CD4-positive, alpha-beta memory T cell (primary cell): ENCODE results near the gene PLPP4. TPM values are rescaled to one million over a fixed set of nuclear protein-coding genes. Genes with fewer than 3 reads are reported as not detected.

Experiments
- CTCF ChIA-PET: fragments of 350-600 bp; sonication (Branson Sonifier 250); formaldehyde crosslinking; loops from one replicate; lab custom pipeline; 2021; ENCODE audit warnings: inconsistent platforms; ENCODE audit not compliant: partially characterized antibody; lab: Charles Lee
- POLR2A ChIA-PET: fragments of 350-600 bp; sonication (Branson Sonifier 250); formaldehyde crosslinking; loops from one replicate; lab custom pipeline; 2021; ENCODE audit not compliant: partially characterized antibody; lab: Charles Lee
- DNase-seq, 5 donors: peaks; one replicate each; pipeline versions ENCODE4 v3.0.0 to v3.0.0-alpha.2; 2020 to 2022; ENCODE audit warnings: mixed read lengths in 1 of 5
- H3K27ac ChIP-seq: one replicate; pipeline ENCODE4 v1.7.0; 2013; ENCODE audit warnings: low read depth, low read length
- H3K27me3 ChIP-seq: 2 replicates; pipeline ENCODE4 v1.7.0; 2013; ENCODE audit warnings: mild to moderate bottlenecking, low read length, moderate library complexity; ENCODE audit not compliant: insufficient read depth
- H3K36me3 ChIP-seq: 2 replicates; pipeline ENCODE4 v1.7.0; 2013; ENCODE audit warnings: mild to moderate bottlenecking, low read length, moderate library complexity; ENCODE audit not compliant: insufficient read depth
- H3K4me1 ChIP-seq: 2 replicates; pipeline ENCODE4 v1.7.0; 2013; ENCODE audit warnings: mild to moderate bottlenecking, low read length, moderate library complexity; ENCODE audit not compliant: insufficient read depth
- H3K4me3 ChIP-seq, 2 donors: one replicate each; pipeline ENCODE4 v1.7.0; 2013; ENCODE audit warnings: low read length in 2 of 2, mild to moderate bottlenecking in 1 of 2
- H3K9me3 ChIP-seq, 2 donors: one replicate each; pipeline ENCODE4 v1.7.0; 2013; ENCODE audit warnings: low read length in 2 of 2, control low read depth in 1 of 2; ENCODE audit not compliant: control insufficient read depth in 1 of 2
- H3K27ac Mint-ChIP-seq, 7 donors: one replicate each; pipeline ENCODE4 v1.8.0; 2020 to 2021; ENCODE audit warnings: mixed read lengths in 7 of 7, mild to moderate bottlenecking in 6 of 7, inconsistent platforms in 3 of 7, moderate library complexity in 3 of 7
- H3K27me3 Mint-ChIP-seq, 2 donors: one replicate each; pipeline ENCODE4 v1.8.0; 2020 to 2021; ENCODE audit warnings: mixed read lengths in 2 of 2
- H3K36me3 Mint-ChIP-seq, 2 donors: one replicate each; pipeline ENCODE4 v1.8.0; 2020 to 2021; ENCODE audit warnings: mixed read lengths in 2 of 2, inconsistent platforms in 1 of 2, mild to moderate bottlenecking in 1 of 2
- H3K4me1 Mint-ChIP-seq, 4 donors: one replicate each; pipeline ENCODE4 v1.8.0; 2020 to 2021; ENCODE audit warnings: mixed read lengths in 4 of 4, mild to moderate bottlenecking in 1 of 4
- H3K4me3 Mint-ChIP-seq, 8 donors: one replicate each; pipeline ENCODE4 v1.8.0; 2020 to 2021; ENCODE audit warnings: mixed read lengths in 8 of 8, mild to moderate bottlenecking in 7 of 8, moderate library complexity in 6 of 8, inconsistent platforms in 3 of 8
- H3K9me3 Mint-ChIP-seq, 8 donors: one replicate each; pipeline ENCODE4 v1.8.0; 2020 to 2021; ENCODE audit warnings: mixed read lengths in 8 of 8, mild to moderate bottlenecking in 5 of 8, inconsistent platforms in 3 of 8, moderate library complexity in 1 of 8
- intact Hi-C: fragments of 100-400 bp; cut with micrococcal nuclease; formaldehyde crosslinking; loops from one replicate; pipeline ENCODE4 v1.15.1; 2023
- polyA plus RNA-seq, 2 donors: library from polyadenylated mRNA; unstranded; fragments of 300-500 nt; fragmentation: Illumina TruSeq; gene quantifications; one replicate each; pipeline ENCODE4 v1.2.3, GENCODE V29; 2021
- total RNA-seq, 2 experiments: library from RNA; stranded (reverse); gene quantifications; one replicate each; pipeline ENCODE4 v1.2.3, GENCODE V29; 2021

Gene PLPP4
- total and polyA plus RNA-seq, 4 experiments from 2014 or later, result not detected

- intact Hi-C loops, result no loop called here
- POLR2A ChIA-PET, result no interaction called here
- H3K27me3 ChIP-seq, result no peaks in the 10 kb centered on the region
- no peak overlapping the region for H3K27ac Mint-ChIP-seq
- H3K27me3 Mint-ChIP-seq, result peaks cover 6 to 11% of the 10 kb centered on the region in 2 donors
- peaks cover 0 to 8% (median 0%) of the 10 kb centered on the region in 8 donors for H3K9me3 Mint-ChIP-seq
- peaks cover 0 to 1% (median under 1%) of the 10 kb centered on the region in 4 donors for H3K4me1 Mint-ChIP-seq
- DNase-seq, result no peak
- no peak overlapping the region for H3K4me3 ChIP-seq
- H3K36me3 Mint-ChIP-seq, result no peaks in the 10 kb centered on the region
- H3K36me3 ChIP-seq, result no peaks in the 10 kb centered on the region
- H3K27ac ChIP-seq, result no peak overlapping the region
- CTCF ChIA-PET, result no interaction called here
- H3K4me3 Mint-ChIP-seq, result no peak overlapping the region
- no peaks in the 10 kb centered on the region for H3K4me1 ChIP-seq
- no peaks in the 10 kb centered on the region for H3K9me3 ChIP-seq
These were observed 5.1 kb downstream of the PLPP4 start for GRCh38 chr10:120462018-120462682.

- POLR2A ChIA-PET, result no interaction called here
- Mint-ChIP-seq H3K27me3 (peaks cover 0 to 1% of the 10 kb centered on the region in 2 donors), H3K4me3 (no peak overlapping the region), H3K4me1 (no peaks in the 10 kb centered on the region), H3K27ac (no peak overlapping the region), H3K36me3 (no peaks in the 10 kb centered on the region), H3K9me3 (no peaks in the 10 kb centered on the region)
- no peak overlapping the region for H3K4me3 ChIP-seq
- DNase-seq, result no peak
- CTCF ChIA-PET, result no interaction called here
- H3K36me3 ChIP-seq, result no peaks in the 10 kb centered on the region
- intact Hi-C loops, result no loop called here
- H3K4me1 ChIP-seq, result no peaks in the 10 kb centered on the region
- H3K9me3 ChIP-seq, result no peaks in the 10 kb centered on the region
- no peaks in the 10 kb centered on the region for H3K27me3 ChIP-seq
- no peak overlapping the region for H3K27ac ChIP-seq
These were observed 8.1 kb downstream of the PLPP4 start for GRCh38 chr10:120465138-120465537.

DNA sequence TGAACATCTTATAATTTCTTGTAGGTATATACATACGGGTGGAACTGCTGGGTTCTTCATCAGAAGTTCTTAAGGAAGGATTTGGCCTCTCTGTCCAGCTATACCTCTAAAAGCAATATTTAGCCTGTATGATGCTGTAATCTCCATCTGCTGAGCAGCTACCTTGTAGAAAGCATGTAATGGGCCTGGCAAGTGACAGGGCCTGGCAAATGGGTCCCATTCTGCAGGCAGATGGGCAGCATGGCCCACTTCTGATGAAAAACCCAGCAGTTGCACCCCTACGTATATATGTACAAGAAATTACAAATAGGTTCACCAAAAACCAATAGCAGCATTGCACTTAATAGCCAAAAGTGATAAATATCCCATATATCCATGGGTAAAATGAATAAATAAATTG, 9.0 kb downstream of the PLPP4 start:
- Histone ChIP-seq H3K27ac (no peak overlapping the region), H3K4me1 (no peaks in the 10 kb centered on the region), H3K36me3 (no peaks in the 10 kb centered on the region), H3K9me3 (no peaks in the 10 kb centered on the region), H3K27me3 (no peaks in the 10 kb centered on the region), H3K4me3 (no peak overlapping the region)
- no peaks in the 10 kb centered on the region for H3K9me3 Mint-ChIP-seq
- H3K36me3 Mint-ChIP-seq, result no peaks in the 10 kb centered on the region
- intact Hi-C loops, result no loop called here
- no peak overlapping the region for H3K4me3 Mint-ChIP-seq
- peaks cover 0 to 1% of the 10 kb centered on the region in 2 donors for H3K27me3 Mint-ChIP-seq
- H3K27ac Mint-ChIP-seq, result no peak overlapping the region
- no peak for DNase-seq
- POLR2A ChIA-PET, result no interaction called here
- CTCF ChIA-PET, result no interaction called here
- no peaks in the 10 kb centered on the region for H3K4me1 Mint-ChIP-seq

GRCh38 chr10:120473593-120473992, 16.6 kb downstream of the PLPP4 start:
- H3K4me1 Mint-ChIP-seq, result no peaks in the 10 kb centered on the region
- no peak overlapping the region for H3K4me3 ChIP-seq
- intact Hi-C loops, result no loop called here
- H3K27me3 Mint-ChIP-seq, result peaks cover 0 to 8% of the 10 kb centered on the region in 2 donors
- no peaks in the 10 kb centered on the region for H3K9me3 ChIP-seq
- H3K4me3 Mint-ChIP-seq, result no peak overlapping the region
- no peak for DNase-seq
- H3K27me3 ChIP-seq, result no peaks in the 10 kb centered on the region
- no peak overlapping the region for H3K27ac ChIP-seq
- no peaks in the 10 kb centered on the region for H3K36me3 Mint-ChIP-seq
- no peak overlapping the region for H3K27ac Mint-ChIP-seq
- no peaks in the 10 kb centered on the region for H3K36me3 ChIP-seq
- H3K4me1 ChIP-seq, result no peaks in the 10 kb centered on the region
- POLR2A ChIA-PET, result no interaction called here
- CTCF ChIA-PET, result no interaction called here
- H3K9me3 Mint-ChIP-seq, result peaks cover 0 to 11% (median 4%) of the 10 kb centered on the region in 8 donors

GRCh38 chr10:120474956-120475355, 17.9 kb downstream of the PLPP4 start:
- Histone ChIP-seq H3K27me3 (no peaks in the 10 kb centered on the region), H3K4me1 (no peaks in the 10 kb centered on the region), H3K36me3 (no peaks in the 10 kb centered on the region), H3K9me3 (no peaks in the 10 kb centered on the region), H3K4me3 (no peak overlapping the region), H3K27ac (no peak overlapping the region)
- ChIA-PET POLR2A (no interaction called here), CTCF (no interaction called here)
- no peak for DNase-seq
- Mint-ChIP-seq H3K9me3 (peaks cover 0 to 11% (median 4%) of the 10 kb centered on the region in 8 donors), H3K27ac (no peak overlapping the region), H3K4me1 (no peaks in the 10 kb centered on the region), H3K27me3 (peaks cover 0 to 11% of the 10 kb centered on the region in 2 donors), H3K4me3 (no peak overlapping the region), H3K36me3 (no peaks in the 10 kb centered on the region)
- intact Hi-C loops, result no loop called here

DNA sequence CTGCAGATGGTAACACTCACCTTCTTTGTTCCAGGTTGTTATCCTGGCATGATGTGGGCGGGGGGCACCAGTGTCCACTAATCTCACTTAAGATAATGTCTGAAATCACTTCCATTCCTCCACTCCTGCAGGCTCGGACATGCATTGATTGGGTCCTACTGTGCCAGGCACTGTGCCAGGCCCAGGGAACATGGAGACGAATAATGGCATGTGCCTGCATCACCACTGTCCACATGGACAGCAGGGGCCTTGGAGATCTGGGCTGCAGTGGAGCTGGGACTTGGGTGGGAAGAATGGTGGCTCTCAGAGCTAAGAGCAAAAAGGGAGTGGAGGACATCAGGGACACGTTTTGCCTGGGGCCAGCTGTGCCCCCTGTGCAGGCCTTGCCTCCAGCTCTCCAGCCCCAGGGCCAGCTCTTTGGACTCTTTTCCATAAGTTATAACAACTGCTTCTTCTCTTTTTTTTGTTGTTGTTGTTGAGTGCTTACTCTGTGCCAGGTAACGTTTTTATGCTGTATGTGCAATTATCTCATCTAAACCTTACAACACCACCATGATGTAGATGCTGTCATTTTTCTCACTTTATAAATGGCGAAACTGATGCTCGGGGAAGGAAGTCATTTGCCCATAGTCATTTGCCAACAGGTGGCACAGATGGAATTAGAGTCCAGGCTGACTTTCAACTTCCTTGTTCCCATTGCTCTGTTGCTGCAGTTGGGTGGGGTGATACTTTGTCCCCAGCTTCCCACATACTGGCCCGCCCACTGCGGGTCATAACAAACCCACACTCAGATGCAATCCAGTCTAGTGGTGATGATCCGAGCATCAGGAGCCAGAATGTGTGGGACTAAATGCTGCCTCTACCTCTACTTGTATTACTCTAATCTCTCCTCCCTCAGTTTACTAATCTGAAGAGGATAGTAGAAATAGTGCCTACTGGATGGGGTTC, 19.1 kb downstream of the PLPP4 start:
- Histone ChIP-seq H3K4me3 (no peak overlapping the region), H3K36me3 (no peaks in the 10 kb centered on the region), H3K27ac (no peak overlapping the region), H3K9me3 (no peaks in the 10 kb centered on the region), H3K4me1 (no peaks in the 10 kb centered on the region), H3K27me3 (no peaks in the 10 kb centered on the region)
- H3K27ac Mint-ChIP-seq, result no peak overlapping the region
- POLR2A ChIA-PET, result no interaction called here
- CTCF ChIA-PET, result no interaction called here
- peaks cover 0 to 15% (median 6%) of the 10 kb centered on the region in 8 donors for H3K9me3 Mint-ChIP-seq
- no peak overlapping the region for H3K4me3 Mint-ChIP-seq
- no peaks in the 10 kb centered on the region for H3K4me1 Mint-ChIP-seq
- DNase-seq, result no peak
- intact Hi-C loops, result no loop called here
- H3K27me3 Mint-ChIP-seq, result peaks cover 1 to 11% of the 10 kb centered on the region in 2 donors
- no peaks in the 10 kb centered on the region for H3K36me3 Mint-ChIP-seq

GRCh38 chr10:120477021-120477742, 20.2 kb downstream of the PLPP4 start:
- H3K36me3 ChIP-seq, result no peaks in the 10 kb centered on the region

More at GRCh38 chr10:120477021-120477742, 20.2 kb downstream of the PLPP4 start:
- Mint-ChIP-seq H3K4me1 (no peaks in the 10 kb centered on the region), H3K9me3 (peaks cover 0 to 20% (median 9%) of the 10 kb centered on the region in 8 donors), H3K27ac (no peak overlapping the region), H3K4me3 (no peak overlapping the region), H3K27me3 (peaks cover 1 to 11% of the 10 kb centered on the region in 2 donors), H3K36me3 (peaks cover 0 to under 1% of the 10 kb centered on the region in 2 donors)
- Histone ChIP-seq H3K9me3 (no peaks in the 10 kb centered on the region), H3K27me3 (no peaks in the 10 kb centered on the region), H3K4me1 (no peaks in the 10 kb centered on the region), H3K27ac (no peak overlapping the region), H3K4me3 (no peak overlapping the region)
- POLR2A ChIA-PET, result no interaction called here
- CTCF ChIA-PET, result no interaction called here
- intact Hi-C loops, result no loop called here
- DNase-seq, result no peak
